Trophoblast cell (in vitro differentiated cells and primary cell): ENCODE data around the gene ALDH3B1.

Source experiments
- DNase-seq, 2 donors: peaks; one replicate each; pipeline ENCODE4 v3.0.0-alpha.2; 2016
- H2AFZ ChIP-seq: 2 replicates; pipeline ENCODE4 v1.6.1; 2013; ENCODE audit warnings: low read length, moderate library complexity, mild to moderate bottlenecking; ENCODE audit not compliant: insufficient read depth, poor library complexity
- H2AK5ac ChIP-seq: 2 replicates; pipeline ENCODE4 v1.6.1; 2013; ENCODE audit warnings: mild to moderate bottlenecking, low read length
- H2BK120ac ChIP-seq: 2 replicates; pipeline ENCODE4 v1.6.1; 2013; ENCODE audit warnings: low read length, mild to moderate bottlenecking, moderate library complexity; ENCODE audit not compliant: insufficient read depth, poor library complexity
- H2BK12ac ChIP-seq: 2 replicates; pipeline ENCODE4 v1.6.1; 2013; ENCODE audit warnings: mild to moderate bottlenecking, low read length, moderate library complexity
- H2BK5ac ChIP-seq: 2 replicates; pipeline ENCODE4 v1.6.1; 2013; ENCODE audit warnings: low read length, low read depth, moderate library complexity, mild to moderate bottlenecking; ENCODE audit not compliant: poor library complexity
- H3K14ac ChIP-seq: 2 replicates; pipeline ENCODE4 v1.6.1; 2013; ENCODE audit warnings: mild to moderate bottlenecking, low read length
- H3K18ac ChIP-seq: 2 replicates; pipeline ENCODE4 v1.6.1; 2013; ENCODE audit warnings: mild to moderate bottlenecking, low read length
- H3K23ac ChIP-seq: 2 replicates; pipeline ENCODE4 v1.6.1; 2013; ENCODE audit warnings: low read length
- H3K27ac ChIP-seq: 2 replicates; pipeline ENCODE4 v1.5.1; 2013; ENCODE audit warnings: low read depth, mild to moderate bottlenecking, inconsistent platforms, low read length, moderate library complexity
- H3K27me3 ChIP-seq: 2 replicates; pipeline ENCODE4 v1.6.1; 2013; ENCODE audit warnings: inconsistent platforms, mild to moderate bottlenecking, low read length, moderate library complexity; ENCODE audit not compliant: insufficient read depth
- H3K36me3 ChIP-seq, 2 experiments: 1 replicate in 1 of 2; 2 replicates in 1 of 2; pipeline ENCODE4 v1.6.1; 2013; ENCODE audit warnings: low read length in 2 of 2, mild to moderate bottlenecking in 2 of 2, moderate library complexity in 1 of 2; ENCODE audit not compliant: insufficient read depth in 2 of 2, control insufficient read depth in 1 of 2
- H3K4ac ChIP-seq: 2 replicates; pipeline ENCODE4 v1.6.1; 2013; ENCODE audit warnings: low read depth, mild to moderate bottlenecking, low read length, moderate library complexity
- H3K4me1 ChIP-seq, 2 experiments: 1 replicate in 1 of 2; 2 replicates in 1 of 2; pipeline ENCODE4 v1.6.1; 2013; ENCODE audit warnings: low read length in 2 of 2, mild to moderate bottlenecking in 2 of 2, moderate library complexity in 1 of 2; ENCODE audit not compliant: insufficient read depth in 2 of 2, control insufficient read depth in 1 of 2
- H3K4me2 ChIP-seq: 2 replicates; pipeline ENCODE4 v1.6.1; 2013; ENCODE audit warnings: inconsistent platforms, mild to moderate bottlenecking, low read length, moderate library complexity
- H3K4me3 ChIP-seq: 2 replicates; pipeline ENCODE4 v1.5.1; 2013; ENCODE audit warnings: mild to moderate bottlenecking, low read depth, low read length, inconsistent platforms
- H3K79me1 ChIP-seq: one replicate; pipeline ENCODE4 v1.6.1; 2013; ENCODE audit warnings: low read length
- H3K79me2 ChIP-seq: 2 replicates; pipeline ENCODE4 v1.6.1; 2013; ENCODE audit warnings: low read length, mild to moderate bottlenecking; ENCODE audit not compliant: control insufficient read depth, insufficient read depth, poor library complexity
- H3K9ac ChIP-seq: 2 replicates; pipeline ENCODE4 v1.6.1; 2013; ENCODE audit warnings: mild to moderate bottlenecking, low read length
- H3K9me3 ChIP-seq: 2 replicates; pipeline ENCODE4 v1.6.1; 2013; ENCODE audit warnings: low read depth, mild to moderate bottlenecking, control low read depth, inconsistent platforms, low read length; ENCODE audit not compliant: insufficient read depth
- H4K12ac ChIP-seq: 2 replicates; pipeline ENCODE4 v1.6.1; 2013; ENCODE audit warnings: low read depth, mild to moderate bottlenecking, low read length, moderate library complexity
- H4K8ac ChIP-seq: 2 replicates; pipeline ENCODE4 v1.6.1; 2013; ENCODE audit warnings: low read depth, mild to moderate bottlenecking, low read length, moderate library complexity
- H4K91ac ChIP-seq: one replicate; pipeline ENCODE4 v1.6.1; 2013; ENCODE audit warnings: low read depth, mild to moderate bottlenecking, low read length, moderate library complexity
- WGBS: extraction: QIAGEN DNeasy Blood & Tissue Kit; methylation state at CpG from one replicate; pipeline ENCODE4 v1.1.7; 2013; ENCODE audit warnings: missing lambda C conversion rate; ENCODE audit not compliant: insufficient read length, insufficient coverage; ENCODE audit errors: extremely low coverage; 5-methylcytosine and 5-hydroxymethylcytosine counted together

ALDH3B1 gene

DNA sequence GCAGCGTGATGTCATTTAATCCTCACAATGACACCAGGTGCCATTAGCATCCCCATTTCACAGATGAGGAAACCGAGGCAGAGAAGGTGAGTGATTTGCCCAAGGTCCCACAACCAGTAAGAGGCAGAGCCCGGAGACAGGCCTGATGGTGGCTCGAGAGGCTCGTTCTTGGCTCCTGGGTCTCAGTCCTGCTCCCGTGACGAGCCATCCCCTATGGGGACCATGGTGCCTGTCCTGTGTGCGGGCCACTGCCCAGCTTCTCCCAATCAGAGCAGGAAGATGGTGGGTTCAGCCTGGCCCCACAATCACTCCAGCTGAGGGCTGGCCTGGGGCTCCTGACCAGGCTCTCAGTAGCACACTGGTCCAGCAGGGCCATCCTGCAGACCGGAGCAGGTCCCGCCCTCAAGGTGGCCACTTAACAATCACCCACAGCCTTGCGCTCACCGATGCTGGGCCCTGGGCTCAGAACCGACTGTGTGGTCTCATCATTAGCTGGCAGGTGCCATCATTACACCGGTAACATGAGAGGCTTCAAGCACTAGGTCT, 3.6 kb downstream of the ALDH3B1 start:
- no CpG with 5 or more reads among the region's 14 CpGs for WGBS
- H3K27me3 ChIP-seq: no peaks in the 10 kb centered on the region
- no peak overlapping the region for H3K4me3 ChIP-seq
- H2BK120ac ChIP-seq: peak overlapping the region; percentile 89
- H3K9ac ChIP-seq: no peak overlapping the region
- peak overlapping the region; percentile 35 for H4K8ac ChIP-seq
- peak overlapping the region; percentile 86 for H4K91ac ChIP-seq
- H3K79me2 ChIP-seq: peaks cover 5% of the 10 kb centered on the region
- peaks cover 37 to 47% of the 10 kb centered on the region in 2 experiments for H3K4me1 ChIP-seq
- H4K12ac ChIP-seq: no peak overlapping the region
- peak overlapping the region; percentile 59 for H3K4ac ChIP-seq
- H3K23ac ChIP-seq: no peak overlapping the region
- H3K14ac ChIP-seq: peak overlapping the region; percentile 86
- H3K27ac ChIP-seq: peak overlapping the region; percentile 35
- H3K36me3 ChIP-seq: no peaks in the 10 kb centered on the region
- peaks cover 33% of the 10 kb centered on the region for H3K79me1 ChIP-seq
- H2AFZ ChIP-seq: peak overlapping the region; percentile 24
- peak overlapping the region; percentile 90 for H2AK5ac ChIP-seq
- peak overlapping the region; percentile 34 for H2BK5ac ChIP-seq
- peak overlapping the region; percentile 98 for H2BK12ac ChIP-seq
- H3K18ac ChIP-seq: peak overlapping the region; percentile 71
- peaks cover 1% of the 10 kb centered on the region for H3K9me3 ChIP-seq
- peak in 1 of 2 donors; percentile 2 for DNase-seq
- peak overlapping the region; percentile 32 for H3K4me2 ChIP-seq

DNA sequence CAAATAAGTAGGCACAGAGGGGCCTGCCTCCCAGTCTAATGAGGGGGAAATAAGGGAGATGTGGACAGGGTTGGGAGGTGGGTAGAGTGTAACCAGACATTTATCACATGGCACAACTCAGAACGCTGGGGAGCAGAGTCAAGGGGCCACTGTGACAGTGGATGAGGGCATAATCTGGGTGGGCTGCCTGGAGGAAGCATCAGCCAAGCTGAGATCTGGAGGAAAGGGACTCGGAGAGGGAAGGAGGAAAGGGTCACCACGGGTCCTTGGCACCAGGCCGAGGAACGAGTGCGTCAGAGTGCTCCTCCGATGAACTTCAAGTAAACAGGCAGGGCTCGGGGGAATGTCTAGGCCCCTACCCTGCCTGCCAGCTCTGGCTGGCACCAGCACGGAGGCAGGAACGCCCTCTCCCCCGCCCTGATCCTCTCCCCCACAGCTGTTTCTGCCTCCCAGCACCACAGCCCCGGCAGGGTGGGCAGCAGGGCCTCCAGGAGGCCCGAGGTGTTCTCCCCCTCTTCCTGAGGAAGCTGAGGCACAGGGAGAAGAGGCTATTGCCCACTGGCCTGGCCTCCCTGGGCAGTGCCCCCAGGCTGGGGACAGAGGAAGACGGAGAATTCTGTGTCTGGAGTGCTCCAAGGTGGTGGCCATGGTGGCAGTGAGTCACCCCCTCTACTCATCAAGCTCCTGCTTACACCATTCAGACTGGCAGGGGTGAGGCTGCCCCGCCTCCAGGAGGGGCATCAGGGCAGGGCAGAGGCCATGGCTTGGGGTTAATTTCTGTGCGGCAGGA, 4.2 kb downstream of the ALDH3B1 start:
- H3K14ac ChIP-seq: peak overlapping the region; percentile 86
- peak overlapping the region; percentile 86 for H4K91ac ChIP-seq
- peak overlapping the region; percentile 98 for H2BK12ac ChIP-seq
- no peak overlapping the region for H3K23ac ChIP-seq
- peak overlapping the region; percentile 89 for H2BK120ac ChIP-seq
- H3K36me3 ChIP-seq: no peaks in the 10 kb centered on the region
- WGBS: no CpG with 5 or more reads among the region's 16 CpGs
- peak overlapping the region; percentile 7 for H4K8ac ChIP-seq
- peaks cover 33% of the 10 kb centered on the region for H3K79me1 ChIP-seq
- H3K9me3 ChIP-seq: peaks cover 1% of the 10 kb centered on the region
- H2AK5ac ChIP-seq: peak overlapping the region; percentile 90
- H3K27ac ChIP-seq: no peak overlapping the region
- peak overlapping the region; percentile 34 for H2BK5ac ChIP-seq
- no peaks in the 10 kb centered on the region for H3K27me3 ChIP-seq
- no peak overlapping the region for H3K9ac ChIP-seq
- no peak overlapping the region for H4K12ac ChIP-seq
- DNase-seq: peak; percentile 53 to 57
- H3K79me2 ChIP-seq: peaks cover 5% of the 10 kb centered on the region
- H3K4me2 ChIP-seq: no peak overlapping the region
- H3K4me1 ChIP-seq: peaks cover 37 to 47% of the 10 kb centered on the region in 2 experiments
- H3K4me3 ChIP-seq: no peak overlapping the region
- H2AFZ ChIP-seq: no peak overlapping the region
- peak overlapping the region; percentile 71 for H3K18ac ChIP-seq
- H3K4ac ChIP-seq: no peak overlapping the region

DNA sequence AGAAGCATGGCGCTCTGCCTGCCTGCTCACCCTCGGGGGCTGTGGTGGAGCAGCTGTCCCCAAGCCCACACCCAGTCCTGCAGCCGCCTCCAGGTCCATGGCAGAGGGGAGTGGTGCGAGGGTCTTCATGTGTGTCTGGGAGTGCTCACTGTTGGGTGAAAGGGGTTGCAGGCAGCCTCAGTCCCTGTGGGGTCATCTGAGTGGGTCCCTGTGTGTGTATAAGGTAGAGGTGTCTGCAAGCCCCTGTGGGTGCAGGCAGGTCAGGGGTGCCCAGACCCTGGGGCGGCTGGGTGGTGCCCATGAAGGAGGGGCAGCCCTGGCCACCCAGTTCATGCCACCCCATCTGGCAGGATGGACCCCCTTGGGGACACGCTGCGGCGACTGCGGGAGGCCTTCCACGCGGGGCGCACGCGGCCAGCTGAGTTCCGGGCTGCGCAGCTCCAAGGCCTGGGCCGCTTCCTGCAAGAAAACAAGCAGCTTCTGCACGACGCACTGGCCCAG, 4.9 kb downstream of the ALDH3B1 start:
- Histone ChIP-seq H3K27me3 (no peaks in the 10 kb centered on the region), H2BK12ac (peak overlapping the region; percentile 98), H3K9me3 (peaks cover 1% of the 10 kb centered on the region), H4K8ac (no peak overlapping the region), H3K27ac (no peak overlapping the region), H3K14ac (no peak overlapping the region), H3K79me1 (peaks cover 31% of the 10 kb centered on the region), H3K4me2 (no peak overlapping the region), H2AK5ac (no peak overlapping the region), H3K4ac (no peak overlapping the region), H3K18ac (no peak overlapping the region), H2BK5ac (no peak overlapping the region), H3K4me1 (peaks cover 35 to 45% of the 10 kb centered on the region in 2 experiments), H4K91ac (peak overlapping the region; percentile 16), H3K23ac (no peak overlapping the region), H2BK120ac (no peak overlapping the region), H3K9ac (no peak overlapping the region), H4K12ac (no peak overlapping the region), H3K79me2 (peaks cover 5% of the 10 kb centered on the region), H3K36me3 (no peaks in the 10 kb centered on the region), H3K4me3 (peak overlapping the region; percentile 13), H2AFZ (no peak overlapping the region)
- WGBS: no CpG with 5 or more reads among the region's 19 CpGs
- no peak for DNase-seq

DNA sequence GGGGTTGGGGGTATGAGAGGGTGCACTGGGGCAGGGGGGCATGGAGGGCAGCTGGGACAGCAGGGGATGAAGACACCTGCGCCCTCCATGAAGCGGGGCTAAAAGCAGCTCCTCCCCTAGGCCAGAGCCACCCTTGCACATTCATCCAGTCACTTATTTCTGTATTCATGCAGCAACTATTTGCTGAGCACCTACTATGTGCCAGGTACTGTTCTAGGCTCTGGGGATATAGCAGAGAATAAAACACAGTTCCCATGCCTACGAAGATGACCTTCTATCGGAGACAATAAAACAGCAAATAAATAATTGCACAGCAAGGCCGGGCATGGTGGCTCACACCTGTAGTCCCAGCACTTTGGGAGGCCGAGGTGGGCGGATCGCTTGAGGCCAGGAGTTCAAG, 5.3 kb downstream of the ALDH3B1 start:
- Histone ChIP-seq H3K4me2 (no peak overlapping the region), H3K14ac (no peak overlapping the region), H4K91ac (no peak overlapping the region), H3K4me1 (peaks cover 31 to 41% of the 10 kb centered on the region in 2 experiments), H2BK5ac (no peak overlapping the region), H3K4ac (no peak overlapping the region), H3K27ac (no peak overlapping the region), H2BK120ac (no peak overlapping the region), H3K79me1 (peaks cover 26% of the 10 kb centered on the region), H4K12ac (no peak overlapping the region), H3K18ac (no peak overlapping the region), H2AK5ac (no peak overlapping the region), H3K27me3 (no peaks in the 10 kb centered on the region), H3K9me3 (peaks cover 1% of the 10 kb centered on the region), H3K4me3 (peak overlapping the region; percentile 13), H4K8ac (no peak overlapping the region), H3K79me2 (peaks cover 5% of the 10 kb centered on the region), H3K23ac (no peak overlapping the region), H2BK12ac (no peak overlapping the region), H2AFZ (no peak overlapping the region), H3K36me3 (no peaks in the 10 kb centered on the region), H3K9ac (no peak overlapping the region)
- DNase-seq: no peak
- no CpG with 5 or more reads among the region's 8 CpGs for WGBS
